ENCODE data around the gene SLC7A8. TPM values are rescaled to one million over a fixed set of nuclear protein-coding genes. Genes with fewer than 3 reads are reported as not detected.

SLC7A8 gene
- total RNA-seq, 1 donor from 2014 or later = 56.5 TPM

GRCh38 chr14:23171222-23171975 lies 12.1 kb downstream of the SLC7A8 start:
- no peak for DNase-seq (ENCODE audit: low spot score)
- Histone ChIP-seq H3K4me3 (no peak overlapping the region), H3K4me1 (peaks cover 60% of the 10 kb centered on the region), H3K4me2 (no peak overlapping the region), H3K27me3 (no peaks in the 10 kb centered on the region), H3F3A (ENCODE audit: low read depth) (peaks cover 36% of the 10 kb centered on the region), H3K9me3 (ENCODE audit: low read depth) (no peaks in the 10 kb centered on the region), H2AFZ (replicated peaks) (no peak overlapping the region), H3K27ac (no peak overlapping the region), H3K79me2 (ENCODE audit: low read depth) (peaks cover 56% of the 10 kb centered on the region), H4K20me1 (ENCODE audit: low read depth) (no peaks in the 10 kb centered on the region), H3K36me3 (no peaks in the 10 kb centered on the region), H3K9ac (no peak overlapping the region)
- Mint-ChIP-seq H3K9me3 (no peaks in the 10 kb centered on the region), H3K4me3 (no peak overlapping the region), H3K36me3 (peaks cover 17% of the 10 kb centered on the region), H3K4me1 (peaks cover 60% of the 10 kb centered on the region), H3K27me3 (ENCODE audit: insufficient read depth, low read depth) (peaks cover 4% of the 10 kb centered on the region), H3K27ac (no peak overlapping the region)
- TF ChIP-seq EZH2phosphoT487 (IDR thresholded peaks at IDR 0.05) = no peak
- TF ChIP-seq CTCF (IDR thresholded peaks at IDR 0.05) = no peak
- TF ChIP-seq EZH2 (IDR thresholded peaks at IDR 0.05) = no peak

- no peak overlapping the region for H3K4me3 ChIP-seq
- no peak overlapping the region for H3K4me2 ChIP-seq
- Mint-ChIP-seq H3K36me3 (peaks cover 28% of the 10 kb centered on the region), H3K4me1 (peaks cover 53% of the 10 kb centered on the region), H3K27me3 (ENCODE audit: insufficient read depth, low read depth) (peaks cover 7% of the 10 kb centered on the region), H3K27ac (no peak overlapping the region), H3K4me3 (no peak overlapping the region), H3K9me3 (peaks cover 2% of the 10 kb centered on the region)
- peaks cover 47% of the 10 kb centered on the region for H3K4me1 ChIP-seq
- no peak overlapping the region for H3K27ac ChIP-seq
- no peak overlapping the region for H2AFZ ChIP-seq (replicated peaks)
- H3K36me3 ChIP-seq = no peaks in the 10 kb centered on the region
- TF ChIP-seq EZH2 (IDR thresholded peaks at IDR 0.05) = no peak
- TF ChIP-seq EZH2phosphoT487 (IDR thresholded peaks at IDR 0.05) = no peak
- no peak for TF ChIP-seq CTCF (IDR thresholded peaks at IDR 0.05)
- H3F3A ChIP-seq (ENCODE audit: low read depth) = peaks cover 18% of the 10 kb centered on the region
- H4K20me1 ChIP-seq (ENCODE audit: low read depth) = no peaks in the 10 kb centered on the region
- no peaks in the 10 kb centered on the region for H3K27me3 ChIP-seq
- H3K9ac ChIP-seq = no peak overlapping the region
- peaks cover 49% of the 10 kb centered on the region for H3K79me2 ChIP-seq (ENCODE audit: low read depth)
- DNase-seq (ENCODE audit: low spot score) = no peak
- no peaks in the 10 kb centered on the region for H3K9me3 ChIP-seq (ENCODE audit: low read depth)
Observed at GRCh38 chr14:23169622-23170021, 13.8 kb downstream of the SLC7A8 start.

- peaks cover 29% of the 10 kb centered on the region for H3K36me3 Mint-ChIP-seq
- peaks cover 2% of the 10 kb centered on the region for H3K9me3 Mint-ChIP-seq
- Histone ChIP-seq H3K27me3 (no peaks in the 10 kb centered on the region), H3K4me1 (peaks cover 33% of the 10 kb centered on the region), H3K79me2 (ENCODE audit: low read depth) (peaks cover 36% of the 10 kb centered on the region), H4K20me1 (ENCODE audit: low read depth) (no peaks in the 10 kb centered on the region), H3K4me2 (no peak overlapping the region), H3K4me3 (no peak overlapping the region), H2AFZ (replicated peaks) (no peak overlapping the region), H3K27ac (peak overlapping the region; percentile 93), H3F3A (ENCODE audit: low read depth) (peaks cover 18% of the 10 kb centered on the region), H3K9me3 (ENCODE audit: low read depth) (no peaks in the 10 kb centered on the region), H3K9ac (no peak overlapping the region), H3K36me3 (no peaks in the 10 kb centered on the region)
- H3K4me3 Mint-ChIP-seq = no peak overlapping the region
- peaks cover 7% of the 10 kb centered on the region for H3K27me3 Mint-ChIP-seq (ENCODE audit: insufficient read depth, low read depth)
- DNase-seq (ENCODE audit: low spot score) = no peak
- peaks cover 49% of the 10 kb centered on the region for H3K4me1 Mint-ChIP-seq
- TF ChIP-seq EZH2 (IDR thresholded peaks at IDR 0.05) (no peak), CTCF (IDR thresholded peaks at IDR 0.05) (no peak), EZH2phosphoT487 (IDR thresholded peaks at IDR 0.05) (no peak)
- peak overlapping the region; percentile 21 for H3K27ac Mint-ChIP-seq
Observed at GRCh38 chr14:23168246-23168645, 15.2 kb downstream of the SLC7A8 start.

All from neural progenitor cell (in vitro differentiated cells).